ENCODE data around the gene VEPH1. TPM values are rescaled to one million over a fixed set of nuclear protein-coding genes. Genes with fewer than 3 reads are reported as not detected.

VEPH1 gene
- total RNA-seq, 6 experiments from 2014 or later, result 0.51 to 1.4 (median 0.93) TPM

GRCh38 chr3:157239082-157239704 lies 264.0 kb downstream of the VEPH1 start:
- H3K9me3 ChIP-seq, result no peaks in the 10 kb centered on the region
- peak; percentile 70 to 73 (median 72) for DNase-seq
- no peak overlapping the region for H3K27ac ChIP-seq
- TF ChIP-seq POLR2A (IDR thresholded peaks at IDR 0.05) (no peak), CTCF (IDR thresholded peaks at IDR 0.05) (peak; percentile 59 to 90 (median 80))
- ATAC-seq, result peak; percentile 99
- no peak overlapping the region for H3K4me3 ChIP-seq
- no peaks in the 10 kb centered on the region for H3K27me3 ChIP-seq
- H3K36me3 ChIP-seq, result no peaks in the 10 kb centered on the region
- no peaks in the 10 kb centered on the region for H3K4me1 ChIP-seq
- intact Hi-C loops (cut with DNase I), result no loop called here
- 25% methylated on average over 5 of the region's 5 CpGs for WGBS (ENCODE audit: insufficient coverage, low coverage, low lambda C conversion rate, missing lambda C conversion rate)

GRCh38 chr3:157238457-157238856 lies 264.8 kb downstream of the VEPH1 start:
- DNase-seq (no peak), ATAC-seq (no peak)
- intact Hi-C loops (cut with DNase I), result no loop called here
- H3K9me3 ChIP-seq, result no peaks in the 10 kb centered on the region
- no peak overlapping the region for H3K4me3 ChIP-seq
- no peak for TF ChIP-seq POLR2A (IDR thresholded peaks at IDR 0.05)
- no peak for TF ChIP-seq CTCF (IDR thresholded peaks at IDR 0.05)
- WGBS (ENCODE audit: insufficient coverage, low coverage, low lambda C conversion rate, missing lambda C conversion rate), result 100% methylated on average over 1 of the region's 1 CpG
- H3K36me3 ChIP-seq, result no peaks in the 10 kb centered on the region
- no peak overlapping the region for H3K27ac ChIP-seq
- no peaks in the 10 kb centered on the region for H3K4me1 ChIP-seq
- no peaks in the 10 kb centered on the region for H3K27me3 ChIP-seq

GRCh38 chr3:157237886-157238285 lies 265.3 kb downstream of the VEPH1 start:
- WGBS (ENCODE audit: insufficient coverage, low coverage, low lambda C conversion rate, missing lambda C conversion rate), result 13% methylated on average over 2 of the region's 3 CpGs
- intact Hi-C loops (cut with DNase I), result no loop called here

GRCh38 chr3:157235291-157235690 lies 267.9 kb downstream of the VEPH1 start:
- WGBS (ENCODE audit: insufficient coverage, low coverage, low lambda C conversion rate, missing lambda C conversion rate), result 78% methylated on average over 2 of the region's 2 CpGs

More at GRCh38 chr3:157237886-157238285, 265.3 kb downstream of the VEPH1 start:
- Histone ChIP-seq H3K36me3 (no peaks in the 10 kb centered on the region), H3K9me3 (no peaks in the 10 kb centered on the region), H3K27me3 (no peaks in the 10 kb centered on the region), H3K4me3 (no peak overlapping the region), H3K27ac (no peak overlapping the region), H3K4me1 (no peaks in the 10 kb centered on the region)
- TF ChIP-seq POLR2A (IDR thresholded peaks at IDR 0.05) (no peak), CTCF (IDR thresholded peaks at IDR 0.05) (no peak)
- ATAC-seq (no peak), DNase-seq (no peak)

More at GRCh38 chr3:157235291-157235690, 267.9 kb downstream of the VEPH1 start:
- ATAC-seq, result no peak
- no peak for TF ChIP-seq POLR2A (IDR thresholded peaks at IDR 0.05)
- no peak for TF ChIP-seq CTCF (IDR thresholded peaks at IDR 0.05)
- no peaks in the 10 kb centered on the region for H3K36me3 ChIP-seq
- H3K9me3 ChIP-seq, result no peaks in the 10 kb centered on the region
- H3K4me1 ChIP-seq, result no peaks in the 10 kb centered on the region
- H3K27ac ChIP-seq, result no peak overlapping the region
- intact Hi-C loops (cut with DNase I), result no loop called here
- DNase-seq, result no peak
- H3K27me3 ChIP-seq, result no peaks in the 10 kb centered on the region
- no peak overlapping the region for H3K4me3 ChIP-seq
